K562 (cell line): ENCODE results near the gene NTRK3. TPM values are rescaled to one million over a fixed set of nuclear protein-coding genes. Genes with fewer than 3 reads are reported as not detected.

ENCODE experiments used
- ATAC-seq: fragments of 200-7000 bp; cut with Tn5 transposase; 3 replicates; pipeline ENCODE4 v1.9.1; 2020; ENCODE audit warnings: moderate library complexity
- BruUV-seq: library from RNA; stranded (reverse); fragments of 400-500 nt; replicated peaks from 2 replicates; lab custom pipeline; 2021; lab: Mats Ljungman, UMichigan
- CTCF ChIA-PET: fragments of 300-600 bp; formaldehyde crosslinking; extraction: SDS; loops from one replicate; lab custom pipeline; 2021; ENCODE audit warnings: low intra/inter-chr PET ratio; lab: Yijun Ruan, JAX
- POLR2A ChIA-PET: fragments of 300-600, 350-650 bp; sonication (Branson Sonifier 250); formaldehyde crosslinking; extraction: SDS; loops from one replicate; lab custom pipeline; 2021; ENCODE audit warnings: antibody characterized with exemption, inconsistent platforms; lab: Yijun Ruan, JAX
- DNase-seq, 4 experiments: peaks; one replicate each; pipeline versions ENCODE4 v3.0.0 to v3.0.0-alpha.2; 2011 to 2018; ENCODE audit warnings: low spot score in 3 of 4, mixed read lengths in 3 of 4; ENCODE audit errors: extremely low read depth in 1 of 4
- FAIRE-seq: peaks from 2 replicates; lab custom pipeline; 2011; peaks lifted over from hg19 to GRCh38; lab: Jason Lieb, UNC
- H2AFZ ChIP-seq: 2 replicates; pipeline ENCODE4 v1.6.0; 2011; ENCODE audit warnings: low read depth, low read length, control low read depth, inconsistent platforms
- H3K27ac ChIP-seq: fragments of 200-600 bp; 3 replicates; pipeline ENCODE4 v1.8.0; 2011; ENCODE audit warnings: low read depth, mild to moderate bottlenecking, control low read depth, inconsistent platforms, low read length, moderate library complexity, mixed read lengths; ENCODE audit errors: extremely low read depth
- H3K27me3 ChIP-seq, 2 experiments: fragments of 300-600 bp in 1 of 2; 2 replicates in 1 of 2; 3 replicates in 1 of 2; pipeline versions ENCODE4 v1.6.0 to v1.8.0; 2011; ENCODE audit warnings: inconsistent platforms in 2 of 2, low read length in 2 of 2, mild to moderate bottlenecking in 1 of 2, mixed read lengths in 1 of 2, moderate library complexity in 1 of 2; ENCODE audit not compliant: control insufficient read depth in 2 of 2, insufficient read depth in 2 of 2
- H3K36me3 ChIP-seq: fragments of 300-600 bp; 3 replicates; pipeline ENCODE4 v1.8.0; 2011; ENCODE audit warnings: mild to moderate bottlenecking, low read length, inconsistent platforms; ENCODE audit not compliant: control insufficient read depth, insufficient read depth
- H3K4me1 ChIP-seq, 2 experiments: fragments of 200-600 bp in 1 of 2; replicated peaks in 1 of 2; 2 replicates in 1 of 2; 3 replicates in 1 of 2; pipeline versions ENCODE4 v1.5.1 to v1.8.0; 2011; ENCODE audit warnings: inconsistent platforms in 2 of 2, low read length in 2 of 2, mild to moderate bottlenecking in 1 of 2, mixed read lengths in 1 of 2, moderate library complexity in 1 of 2; ENCODE audit not compliant: control insufficient read depth in 2 of 2, insufficient read depth in 2 of 2
- H3K4me2 ChIP-seq: 2 replicates; pipeline ENCODE4 v1.6.1; 2011; ENCODE audit warnings: low read length, control low read depth, inconsistent platforms, mixed read lengths; ENCODE audit not compliant: insufficient read depth
- H3K4me3 ChIP-seq: fragments of 200-600 bp; sonication (generic), shearing (Covaris generic); 2 replicates; pipeline ENCODE4 v1.5.1; 2016; ENCODE audit warnings: control low read depth, inconsistent platforms
- H3K79me2 ChIP-seq: fragments of 200-600 bp; 3 replicates; pipeline ENCODE4 v1.8.0; 2011; ENCODE audit warnings: low read length, inconsistent platforms; ENCODE audit not compliant: control insufficient read depth, insufficient read depth
- H3K9ac ChIP-seq, 2 experiments: 2 replicates each; pipeline versions ENCODE4 v1.6.0 to v1.6.1; 2011; ENCODE audit warnings: low read depth in 2 of 2, low read length in 2 of 2, control low read depth in 1 of 2, inconsistent platforms in 1 of 2, mild to moderate bottlenecking in 1 of 2, mixed read lengths in 1 of 2; ENCODE audit not compliant: insufficient read depth in 1 of 2
- H3K9me1 ChIP-seq: one replicate; pipeline ENCODE4 v1.6.0; 2011; ENCODE audit warnings: inconsistent platforms, mild to moderate bottlenecking, low read length, moderate library complexity; ENCODE audit not compliant: control insufficient read depth, insufficient read depth
- H3K9me3 ChIP-seq: replicated peaks from 2 replicates; pipeline ENCODE4 v1.5.1; 2011; ENCODE audit warnings: low read depth, low read length, inconsistent platforms; ENCODE audit not compliant: control insufficient read depth, insufficient read depth
- H4K20me1 ChIP-seq: replicated peaks from 2 replicates; pipeline ENCODE4 v1.6.1; 2011; ENCODE audit warnings: low read length, inconsistent platforms, mixed read lengths; ENCODE audit not compliant: control insufficient read depth, insufficient read depth
- FUS ChIP-seq: fragments of 200-400 bp; formaldehyde crosslinking; optimal IDR thresholded peaks from 2 replicates; pipeline ENCODE3; 2017; ENCODE audit warnings: low read depth, low read length
- GTF2E2 ChIP-seq: fragments of 200-800 bp; sonication (Bioruptor generic); IDR thresholded peaks from 2 replicates; pipeline ENCODE4 v1.6.1; 2016; ENCODE audit warnings: missing genetic modification characterization, missing compliant biosample characterization
- HMG20A ChIP-seq: fragments of 450-650 bp; formaldehyde crosslinking; conservative IDR thresholded peaks from 2 replicates; pipeline ENCODE4 v1.4.0; 2020; ENCODE audit warnings: mild to moderate bottlenecking, mixed read lengths
- IRF2 ChIP-seq: sonication (generic); formaldehyde crosslinking; IDR thresholded peaks from 2 replicates; pipeline ENCODE4 v1.8.1; 2022; ENCODE audit warnings: mild to moderate bottlenecking, missing genetic modification reagents
- MBD1 ChIP-seq: fragments of 250-450 bp; sonication (Bioruptor Pico); IDR thresholded peaks from 2 replicates; pipeline ENCODE4 v1.8.0; 2022; ENCODE audit warnings: inconsistent platforms
- MBD2 ChIP-seq: sonication (generic); IDR thresholded peaks from 2 replicates; pipeline ENCODE4 v1.6.1; 2016; ENCODE audit warnings: low read depth, borderline replicate concordance
- MYBL2 ChIP-seq, 2 experiments: fragments of 450-650 bp in 1 of 2; sonication (generic) in 1 of 2; formaldehyde crosslinking in 1 of 2; IDR thresholded peaks; 2 replicates each; pipeline versions ENCODE4 v1.6.1 to v1.8.1; 2017 to 2022; ENCODE audit warnings: borderline replicate concordance in 1 of 2, inconsistent platforms in 1 of 2, low read depth in 1 of 2, mild to moderate bottlenecking in 1 of 2, missing genetic modification reagents in 1 of 2, moderate library complexity in 1 of 2
- NFE2L1 ChIP-seq: fragments of 450-650 bp; IDR thresholded peaks from 2 replicates; pipeline ENCODE4 v1.6.1; 2016; ENCODE audit warnings: missing genetic modification characterization, low read depth, mild to moderate bottlenecking, missing compliant biosample characterization, moderate library complexity, borderline replicate concordance
- SMAD2 ChIP-seq: fragments of 150-350 bp; IDR thresholded peaks from 2 replicates; pipeline ENCODE4 v1.6.1; 2014; ENCODE audit warnings: low read depth, mild to moderate bottlenecking, low read length
- SMAD4 ChIP-seq: fragments of 250-450 bp; sonication (Bioruptor Pico); conservative IDR thresholded peaks from 2 replicates; pipeline ENCODE4 v1.8.0; 2021; ENCODE audit warnings: inconsistent platforms, mild to moderate bottlenecking, moderate library complexity
- SP2 ChIP-seq: IDR thresholded peaks from 2 replicates; pipeline ENCODE4 v1.6.1; 2011; ENCODE audit warnings: mild to moderate bottlenecking, low read depth, low read length, moderate library complexity; ENCODE audit not compliant: poor library complexity, severe bottlenecking; ENCODE audit errors: extremely low read depth
- TAF1 ChIP-seq: IDR thresholded peaks from 2 replicates; pipeline ENCODE4 v1.6.1; 2011; ENCODE audit warnings: mild to moderate bottlenecking, low read length, moderate library complexity; ENCODE audit not compliant: insufficient read depth, control insufficient read depth, severe bottlenecking; ENCODE audit errors: extremely low read depth
- TEAD4 ChIP-seq, 2 experiments: sonication (generic) in 1 of 2; formaldehyde crosslinking in 1 of 2; IDR thresholded peaks; 2 replicates each; pipeline versions ENCODE4 v1.6.1 to v1.8.0; 2012 to 2022; ENCODE audit warnings: borderline replicate concordance in 1 of 2, inconsistent platforms in 1 of 2, low read length in 1 of 2, mild to moderate bottlenecking in 1 of 2, missing genetic modification reagents in 1 of 2
- ZBTB7A ChIP-seq: IDR thresholded peaks from 2 replicates; pipeline ENCODE4 v1.6.1; 2011; ENCODE audit warnings: low read depth, mild to moderate bottlenecking, low read length, moderate library complexity, borderline replicate concordance; ENCODE audit not compliant: control insufficient read depth
- ZEB2 ChIP-seq: fragments of 450-650 bp; IDR thresholded peaks from 2 replicates; pipeline ENCODE4 v1.6.1; 2016
- ZKSCAN8 ChIP-seq: fragments of 200-800 bp; sonication (Bioruptor generic); IDR thresholded peaks from 2 replicates; pipeline ENCODE4 v1.6.1; 2016; ENCODE audit warnings: missing genetic modification characterization, missing compliant biosample characterization
- ZNF140 ChIP-seq: fragments of 250-450 bp; sonication (Bioruptor Pico); IDR thresholded peaks from 2 replicates; pipeline ENCODE4 v1.8.0; 2021; ENCODE audit warnings: moderate library complexity, mild to moderate bottlenecking, inconsistent platforms
- ZNF232 ChIP-seq: sonication (generic); formaldehyde crosslinking; IDR thresholded peaks from 2 replicates; pipeline ENCODE4 v1.8.0; 2022; ENCODE audit warnings: mild to moderate bottlenecking, missing genetic modification reagents
- ZNF780A ChIP-seq: fragments of 250-450 bp; sonication (Bioruptor Pico); IDR thresholded peaks from 2 replicates; pipeline ENCODE4 v1.5.0; 2021; ENCODE audit warnings: mild to moderate bottlenecking
- WGBS: fragments of 100-300 bp; shearing (Covaris generic); methylation state at CpG from one replicate; pipeline ENCODE4 v1.1.6; 2016; ENCODE audit warnings: low coverage, mixed read lengths; ENCODE audit not compliant: insufficient coverage; ENCODE audit errors: missing lambda C conversion rate; 5-methylcytosine and 5-hydroxymethylcytosine counted together
- in situ Hi-C: fragments of 300-500 bp; cut with MboI; formaldehyde crosslinking; loops from 4 replicates; pipeline ENCODE4 v1.15.0; 2018; ENCODE audit warnings: inconsistent platforms, mixed read lengths
- intact Hi-C: fragments of 100-400 bp; cut with micrococcal nuclease; formaldehyde crosslinking; loops from 2 replicates; pipeline ENCODE4 v1.14.2; 2022
- polyA plus RNA-seq, 8 experiments: library from polyadenylated mRNA; depleted of rRNA in 4 of 8; stranded (reverse) in 5 of 8; unstranded in 3 of 8; fragments of >200 nt; fragmentation: Nextera tagmentation in 2 of 8; fragmentation: Illumina TruSeq in 1 of 8; extraction: Ambion mirVana in 2 of 8; extraction: Trizol in 1 of 8; gene quantifications; 2 replicates each; pipeline versions ENCODE4 v1.2.1 to v1.2.3, GENCODE V29; 2011 to 2014; ENCODE audit warnings: inconsistent platforms in 1 of 8, missing spikeins in 1 of 8
- total RNA-seq, 7 experiments: library from RNA; depleted of rRNA in 6 of 7; stranded (reverse); fragments of >200 nt in 6 of 7; fragmentation: Illumina TruSeq in 2 of 7; extraction: Trizol in 2 of 7; gene quantifications; 2 replicates each; pipeline versions ENCODE4 v1.2.1 to v1.2.3, GENCODE V29; 2011 to 2021; ENCODE audit warnings: low replicate concordance in 1 of 7
- TF ChIP-seq, protein P1 (sequence below): fragments of 250-450 bp; sonication (Bioruptor Pico); IDR thresholded peaks from 2 replicates; pipeline ENCODE4 v1.8.0; 2021; ENCODE audit warnings: moderate library complexity, mild to moderate bottlenecking, inconsistent platforms

The NTRK3 gene
- total and polyA plus RNA-seq, 9 of the 15 experiments (the other 6 are each of a cell fraction or from before 2014, with no cell fraction given), result 0.11 to 0.13 TPM; not detected in 7

DNA sequence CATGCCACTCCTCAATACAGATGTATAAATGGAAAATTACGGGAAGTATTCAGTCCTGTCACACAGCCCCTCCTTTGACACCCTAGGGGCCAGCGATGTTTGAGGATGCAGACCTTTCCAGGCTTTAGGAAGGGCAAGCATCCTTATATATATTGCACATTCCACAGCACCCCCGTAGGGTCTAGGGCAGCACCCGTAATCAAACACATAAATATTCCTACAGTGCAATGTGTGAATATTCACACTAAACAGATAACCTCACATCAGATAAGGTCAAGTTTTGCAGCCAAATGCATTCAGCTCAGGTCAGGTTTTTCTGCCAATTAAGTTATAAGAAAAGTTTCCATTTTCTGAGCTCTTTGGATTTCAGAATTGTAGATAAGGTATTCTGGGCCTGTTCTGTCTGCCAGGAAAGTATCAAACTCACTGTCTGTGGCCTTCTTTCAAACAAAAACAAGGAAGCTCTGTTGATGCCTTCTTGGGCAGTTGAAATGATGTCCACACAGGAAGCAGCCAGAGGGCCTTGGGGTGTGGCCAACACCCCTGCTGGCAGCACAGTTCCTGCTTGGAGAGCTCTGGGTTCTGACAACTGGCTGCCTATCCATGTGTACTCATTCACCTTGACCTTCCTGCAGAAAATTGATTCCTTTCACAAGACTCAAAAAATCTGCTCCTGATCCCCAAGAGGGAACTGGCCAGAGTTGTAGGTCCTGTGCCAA lies 427.0 kb downstream of the NTRK3 start (continued):
- TF ChIP-seq MBD1, result no peak
- no peak for TF ChIP-seq SMAD4 (CRISPR knock-in tag)
- TF ChIP-seq TEAD4 (IDR thresholded peaks at IDR 0.05; ENCODE audit: low read length), result no peak
- TF ChIP-seq TEAD4 (CRISPR knock-in tag; IDR thresholded peaks at IDR 0.05; ENCODE audit: borderline replicate concordance), result no peak
- no peak for TF ChIP-seq ZEB2

GRCh38 chr15:87828608-87829007 lies 427.9 kb downstream of the NTRK3 start:
- no peaks in the 10 kb centered on the region for H3K9me3 ChIP-seq
- no peak overlapping the region for H3K27ac ChIP-seq
- H3K9me1 ChIP-seq, result no peaks in the 10 kb centered on the region
- POLR2A ChIA-PET, result no interaction called here
- no peaks in the 10 kb centered on the region for H4K20me1 ChIP-seq
- BruUV-seq, result no TSS peak
- FAIRE-seq (no peak), DNase-seq (no peak), ATAC-seq (no peak)
- H2AFZ ChIP-seq, result no peak overlapping the region
- no peak overlapping the region for H3K9ac ChIP-seq
- 0% methylated on average over 3 of the region's 3 CpGs for WGBS
- H3K27me3 ChIP-seq, result no peaks in the 10 kb centered on the region; a peak in 1 of 5 replicates
- no peaks in the 10 kb centered on the region for H3K4me1 ChIP-seq
- CTCF ChIA-PET, result no interaction called here
- no peak overlapping the region for H3K4me2 ChIP-seq
- TF ChIP-seq FUS (no peak), SP2 (no peak), HMG20A (CRISPR knock-in tag) (no peak), ZBTB7A (no peak), TAF1 (no peak), ZKSCAN8 (CRISPR knock-in tag) (no peak), IRF2 (CRISPR knock-in tag) (no peak), ZNF780A (CRISPR knock-in tag) (no peak), SMAD2 (no peak), MBD2 (no peak), NFE2L1 (no peak), MYBL2 (IDR thresholded peaks at IDR 0.05; ENCODE audit: low read depth) (no peak), MYBL2 (CRISPR knock-in tag; IDR thresholded peaks at IDR 0.05; ENCODE audit: borderline replicate concordance) (no peak), ZNF140 (CRISPR knock-in tag) (no peak), ZNF232 (CRISPR knock-in tag) (no peak), GTF2E2 (tag) (no peak)
- TF ChIP-seq, protein P1, sequence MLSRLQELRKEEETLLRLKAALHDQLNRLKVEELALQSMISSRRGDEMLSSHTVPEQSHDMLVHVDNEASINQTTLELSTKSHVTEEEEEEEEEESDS (CRISPR knock-in tag), result no peak
- in situ Hi-C loops (no loop called here), intact Hi-C loops (no loop called here)
- H3K36me3 ChIP-seq, result no peaks in the 10 kb centered on the region
- no peaks in the 10 kb centered on the region for H3K79me2 ChIP-seq
- H3K4me3 ChIP-seq, result no peak overlapping the region
